SK-N-SH (cell line): ENCODE data around the gene SPAG9. TPM values are rescaled to one million over a fixed set of nuclear protein-coding genes. Genes with fewer than 3 reads are reported as not detected.

ENCODE experiments used
- CTCF ChIA-PET: fragments of 300-600, 350-600 bp; formaldehyde crosslinking; extraction: SDS; loops from one replicate; lab custom pipeline; 2021; lab: Yijun Ruan, JAX
- POLR2A ChIA-PET: fragments of 350-600 bp; sonication (Branson Sonifier 250); formaldehyde crosslinking; extraction: SDS; loops from one replicate; lab custom pipeline; 2020; ENCODE audit warnings: antibody characterized with exemption, inconsistent platforms; lab: Yijun Ruan, JAX
- DNase-seq: peaks from one replicate; pipeline ENCODE4 v3.0.0; 2012
- H2AFZ ChIP-seq: fragments of 200-600 bp; sonication (generic); 2 replicates; pipeline ENCODE4 v1.8.1; 2016; ENCODE audit warnings: antibody characterized with exemption, mild to moderate bottlenecking, low read depth
- H3F3A ChIP-seq: fragments of 200-600 bp; sonication (generic); replicated peaks from 2 replicates; pipeline ENCODE3; 2016; ENCODE audit warnings: antibody characterized with exemption, mild to moderate bottlenecking; ENCODE audit not compliant: insufficient read depth
- H3K27ac ChIP-seq, 2 experiments: fragments of 200-500 bp in 1 of 2; fragments of 200-600 bp in 1 of 2; sonication (Bioruptor generic) in 1 of 2; sonication (generic), shearing (Covaris generic) in 1 of 2; 2 replicates each; pipeline versions ENCODE4 v1.5.1 to v1.6.1; 2014 to 2016; ENCODE audit warnings: low read depth in 2 of 2, inconsistent platforms in 1 of 2, low read length in 1 of 2, mild to moderate bottlenecking in 1 of 2, mixed read lengths in 1 of 2
- H3K27me3 ChIP-seq: fragments of 200-600 bp; sonication (generic), shearing (Covaris generic); 2 replicates; pipeline ENCODE4 v1.6.1; 2016; ENCODE audit warnings: mixed run types; ENCODE audit not compliant: insufficient read depth
- H3K36me3 ChIP-seq, 2 experiments: fragments of 200-500 bp in 1 of 2; fragments of 200-600 bp in 1 of 2; sonication (Bioruptor generic) in 1 of 2; sonication (generic) in 1 of 2; replicated peaks in 1 of 2; 2 replicates each; pipeline versions ENCODE3 to v1.5.1; 2014 to 2016; ENCODE audit warnings: low read length in 1 of 2, mild to moderate bottlenecking in 1 of 2; ENCODE audit not compliant: insufficient read depth in 2 of 2, control insufficient read depth in 1 of 2
- H3K4me1 ChIP-seq, 2 experiments: fragments of 200-500 bp in 1 of 2; fragments of 200-600 bp in 1 of 2; sonication (Bioruptor generic) in 1 of 2; sonication (generic), shearing (Covaris generic) in 1 of 2; 2 replicates each; pipeline versions ENCODE4 v1.5.1 to v1.6.1; 2014 to 2016; ENCODE audit warnings: low read depth in 1 of 2, low read length in 1 of 2, mixed run types in 1 of 2; ENCODE audit not compliant: insufficient read depth in 2 of 2, control insufficient read depth in 1 of 2
- H3K4me2 ChIP-seq: fragments of 200-600 bp; sonication (generic), shearing (Covaris generic); 2 replicates; pipeline ENCODE4 v1.6.1; 2017; ENCODE audit warnings: mixed run types
- H3K4me3 ChIP-seq, 2 experiments: fragments of 200-500 bp in 1 of 2; fragments of 200-600 bp in 1 of 2; sonication (Bioruptor generic) in 1 of 2; sonication (generic), shearing (Covaris generic) in 1 of 2; 2 replicates each; pipeline versions ENCODE4 v1.5.1 to v1.8.1; 2014 to 2016; ENCODE audit warnings: low read depth in 2 of 2, inconsistent platforms in 1 of 2, low read length in 1 of 2, mild to moderate bottlenecking in 1 of 2, mixed read lengths in 1 of 2, moderate library complexity in 1 of 2
- H3K79me2 ChIP-seq: fragments of 200-600 bp; sonication (generic); 2 replicates; pipeline ENCODE4 v1.8.1; 2017; ENCODE audit warnings: mild to moderate bottlenecking; ENCODE audit not compliant: insufficient read depth
- H3K9ac ChIP-seq: fragments of 200-600 bp; sonication (generic); 2 replicates; pipeline ENCODE4 v1.6.1; 2017; ENCODE audit warnings: mixed run types
- H3K9me2 ChIP-seq: fragments of 200-600 bp; sonication (generic); 2 replicates; pipeline ENCODE4 v1.6.1; 2017; ENCODE audit warnings: mixed run types
- H3K9me3 ChIP-seq: fragments of 200-600 bp; sonication (generic); 2 replicates; pipeline ENCODE4 v1.6.1; 2017; ENCODE audit warnings: mixed run types, mild to moderate bottlenecking, moderate library complexity
- H4K20me1 ChIP-seq: fragments of 200-600 bp; sonication (generic); 2 replicates; pipeline ENCODE4 v1.6.1; 2017; ENCODE audit warnings: mild to moderate bottlenecking, mixed run types; ENCODE audit not compliant: insufficient read depth
- ELF1 ChIP-seq: IDR thresholded peaks from 2 replicates; pipeline ENCODE4 v1.4.0; 2012
- EZH2phosphoT487 ChIP-seq: fragments of 200-600 bp; sonication (generic); IDR thresholded peaks from 2 replicates; pipeline ENCODE4 v1.6.1; 2017; ENCODE audit warnings: low read depth, mixed run types, mild to moderate bottlenecking, antibody characterized with exemption, moderate library complexity, borderline replicate concordance
- FOSL2 ChIP-seq: IDR thresholded peaks from 2 replicates; pipeline ENCODE4 v1.4.0; 2012; ENCODE audit warnings: low read depth, mild to moderate bottlenecking, moderate library complexity, borderline replicate concordance
- FOXJ3 ChIP-seq: sonication (generic); formaldehyde crosslinking; IDR thresholded peaks from 2 replicates; pipeline ENCODE4 v1.5.1; 2020; ENCODE audit warnings: mild to moderate bottlenecking, missing genetic modification reagents
- FOXM1 ChIP-seq: IDR thresholded peaks from 2 replicates; pipeline ENCODE4 v1.4.0; 2012; ENCODE audit warnings: low read depth, mild to moderate bottlenecking
- GATA2 ChIP-seq: sonication (generic); formaldehyde crosslinking; IDR thresholded peaks from 2 replicates; pipeline ENCODE4 v1.5.0; 2020; ENCODE audit warnings: mild to moderate bottlenecking, missing genetic modification reagents
- JUND ChIP-seq: IDR thresholded peaks from 2 replicates; pipeline ENCODE4 v1.4.0; 2012
- MEF2A ChIP-seq: IDR thresholded peaks from 2 replicates; pipeline ENCODE4 v1.4.0; 2012; ENCODE audit warnings: low read depth, borderline replicate concordance
- MXI1 ChIP-seq: IDR thresholded peaks from 2 replicates; pipeline ENCODE4 v1.6.1; 2012; ENCODE audit warnings: mild to moderate bottlenecking, low read depth, low read length, improper control_type of control experiment
- NRF1 ChIP-seq: IDR thresholded peaks from 2 replicates; pipeline ENCODE4 v1.6.1; 2012; ENCODE audit warnings: low read depth, mild to moderate bottlenecking, low read length
- POLR2AphosphoS5 ChIP-seq: IDR thresholded peaks from 2 replicates; pipeline ENCODE4 v1.6.1; 2012; ENCODE audit warnings: low read depth, low read length
- RAD21 ChIP-seq: IDR thresholded peaks from 2 replicates; pipeline ENCODE4 v1.6.1; 2012; ENCODE audit warnings: mild to moderate bottlenecking, low read length
- RFX5 ChIP-seq: IDR thresholded peaks from 2 replicates; pipeline ENCODE4 v1.6.1; 2012; ENCODE audit warnings: mild to moderate bottlenecking, improper control_type of control experiment, low read length
- TAF1 ChIP-seq: IDR thresholded peaks from 2 replicates; pipeline ENCODE4 v1.6.1; 2012; ENCODE audit warnings: low read depth, mild to moderate bottlenecking, low read length, moderate library complexity, borderline replicate concordance
- TEAD4 ChIP-seq: IDR thresholded peaks from 2 replicates; pipeline ENCODE4 v1.4.0; 2012; ENCODE audit warnings: mild to moderate bottlenecking, borderline replicate concordance; ENCODE audit not compliant: insufficient read depth
- WGBS: methylation state at CpG from one replicate; pipeline ENCODE4 v1.1.6; 2017; ENCODE audit warnings: low lambda C conversion rate; 5-methylcytosine and 5-hydroxymethylcytosine counted together
- polyA plus RNA-seq, 3 experiments: library from polyadenylated mRNA; depleted of rRNA; stranded (reverse); fragments of >200 nt; gene quantifications; 2 replicates each; pipeline ENCODE4 v1.2.3, GENCODE V29; 2012
- TF ChIP-seq, protein P1 (sequence below): fragments of 200-600 bp; sonication (generic); IDR thresholded peaks from 2 replicates; pipeline ENCODE4 v1.6.1; 2017; ENCODE audit warnings: antibody characterized with exemption, mild to moderate bottlenecking, moderate library complexity
- TF ChIP-seq, protein P2 (sequence below): IDR thresholded peaks from 2 replicates; pipeline ENCODE4 v1.4.0; 2012; ENCODE audit warnings: low read depth

The SPAG9 gene
- polyA plus RNA-seq, 1 of the 3 experiments (the other 2 are of a cell fraction), result 32.1 TPM

DNA sequence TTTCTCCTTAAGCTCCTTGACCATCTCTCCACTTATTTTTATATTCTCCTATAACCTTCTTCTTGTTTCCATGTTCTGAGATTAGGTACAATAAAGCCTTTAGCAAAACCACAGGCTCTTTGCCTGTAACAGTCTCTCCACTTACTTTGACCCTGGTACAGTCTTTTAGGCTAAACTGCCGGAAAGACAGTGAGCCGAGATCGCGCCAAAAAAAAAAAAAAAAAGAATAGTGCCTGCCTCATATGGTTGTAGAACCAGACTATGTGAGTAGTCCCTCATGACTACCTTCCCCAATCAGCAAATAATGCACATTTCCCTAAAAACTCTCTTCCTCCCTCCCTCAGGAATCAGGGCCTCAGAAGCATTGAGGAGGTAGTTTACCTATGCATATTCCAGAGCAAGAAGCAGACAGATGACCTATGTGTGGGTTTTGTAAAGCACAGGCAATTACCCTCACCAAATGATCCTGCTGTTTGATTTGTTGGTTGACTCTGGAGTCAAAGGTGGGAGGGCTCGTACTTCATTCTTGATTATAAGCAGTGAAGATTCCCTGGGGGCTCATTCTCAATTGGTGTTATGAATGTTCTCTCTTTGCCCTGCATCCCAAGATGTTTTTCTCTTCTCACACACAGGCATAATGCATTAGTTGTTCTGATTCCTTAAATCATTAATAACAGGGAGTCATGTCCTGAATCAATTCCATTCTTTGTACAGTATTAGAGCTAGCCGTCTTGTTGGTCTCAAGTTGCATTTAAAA lies 23.8 kb upstream of the SPAG9 start:
- Histone ChIP-seq H3K4me3 (no peak overlapping the region), H3K79me2 (no peaks in the 10 kb centered on the region), H4K20me1 (no peaks in the 10 kb centered on the region), H3K4me2 (no peak overlapping the region), H3K9ac (no peak overlapping the region), H3K4me1 (no peaks in the 10 kb centered on the region; a peak in 1 of 4 replicates), H3K9me3 (no peaks in the 10 kb centered on the region), H2AFZ (no peak overlapping the region), H3F3A (peaks cover 5% of the 10 kb centered on the region), H3K27ac (no peak overlapping the region), H3K27me3 (no peaks in the 10 kb centered on the region), H3K36me3 (no peaks in the 10 kb centered on the region), H3K9me2 (no peaks in the 10 kb centered on the region)
- 82% methylated on average over 6 of the region's 6 CpGs for WGBS
- ChIA-PET CTCF (interaction anchor here (1.0 kb wide), 1 partner anchor 11 kb away, joined by 4 read pairs; no protein-coding TSS in a partner anchor), POLR2A (no interaction called here)
- DNase-seq, result no peak
- TF ChIP-seq TEAD4 (no peak), POLR2AphosphoS5 (no peak), FOXJ3 (CRISPR knock-in tag) (no peak), ELF1 (no peak), NRF1 (no peak), MEF2A (no peak), JUND (no peak), MXI1 (no peak), GATA2 (CRISPR knock-in tag) (no peak), FOXM1 (no peak)
- TF ChIP-seq, protein P1, sequence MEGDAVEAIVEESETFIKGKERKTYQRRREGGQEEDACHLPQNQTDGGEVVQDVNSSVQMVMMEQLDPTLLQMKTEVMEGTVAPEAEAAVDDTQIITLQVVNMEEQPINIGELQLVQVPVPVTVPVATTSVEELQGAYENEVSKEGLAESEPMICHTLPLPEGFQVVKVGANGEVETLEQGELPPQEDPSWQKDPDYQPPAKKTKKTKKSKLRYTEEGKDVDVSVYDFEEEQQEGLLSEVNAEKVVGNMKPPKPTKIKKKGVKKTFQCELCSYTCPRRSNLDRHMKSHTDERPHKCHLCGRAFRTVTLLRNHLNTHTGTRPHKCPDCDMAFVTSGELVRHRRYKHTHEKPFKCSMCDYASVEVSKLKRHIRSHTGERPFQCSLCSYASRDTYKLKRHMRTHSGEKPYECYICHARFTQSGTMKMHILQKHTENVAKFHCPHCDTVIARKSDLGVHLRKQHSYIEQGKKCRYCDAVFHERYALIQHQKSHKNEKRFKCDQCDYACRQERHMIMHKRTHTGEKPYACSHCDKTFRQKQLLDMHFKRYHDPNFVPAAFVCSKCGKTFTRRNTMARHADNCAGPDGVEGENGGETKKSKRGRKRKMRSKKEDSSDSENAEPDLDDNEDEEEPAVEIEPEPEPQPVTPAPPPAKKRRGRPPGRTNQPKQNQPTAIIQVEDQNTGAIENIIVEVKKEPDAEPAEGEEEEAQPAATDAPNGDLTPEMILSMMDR, result no peak

DNA sequence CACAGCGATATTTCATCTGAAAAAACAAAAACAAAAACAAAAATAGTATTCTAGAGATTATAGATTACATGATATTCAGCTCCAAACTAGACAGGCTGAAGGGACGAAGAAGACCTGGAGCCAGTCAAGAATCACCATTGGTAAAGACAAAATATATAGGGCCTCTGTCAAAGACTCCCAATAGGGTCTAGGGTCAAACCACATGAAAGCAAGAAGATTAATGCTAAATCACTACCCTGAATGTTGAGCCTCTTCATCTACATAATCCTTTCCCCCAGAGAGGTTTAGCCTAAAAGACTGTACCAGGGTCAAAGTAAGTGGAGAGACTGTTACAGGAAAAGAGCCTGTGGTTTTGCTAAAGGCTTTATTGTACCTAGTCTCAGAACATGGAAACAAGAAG lies 21.9 kb upstream of the SPAG9 start:
- no peak overlapping the region for H2AFZ ChIP-seq
- no peak overlapping the region for H3K4me2 ChIP-seq
- H3K9me3 ChIP-seq, result no peaks in the 10 kb centered on the region
- H3K27ac ChIP-seq, result no peak overlapping the region
- ChIA-PET POLR2A (no interaction called here), CTCF (interaction anchor here (0.6 to 5.0 kb wide), 4 partner anchors 11 to 360 kb away, joined by 3 to 37 read pairs (median 3); partner anchors contain the start of gene NME1)
- peaks cover 4% of the 10 kb centered on the region for H3F3A ChIP-seq
- no peak overlapping the region for H3K4me3 ChIP-seq
- no peaks in the 10 kb centered on the region for H3K36me3 ChIP-seq
- H4K20me1 ChIP-seq, result no peaks in the 10 kb centered on the region
- no peaks in the 10 kb centered on the region; a peak in 1 of 4 replicates for H3K4me1 ChIP-seq
- 87% methylated on average over 2 of the region's 2 CpGs for WGBS
- DNase-seq, result no peak
- no peaks in the 10 kb centered on the region for H3K9me2 ChIP-seq
- H3K79me2 ChIP-seq, result no peaks in the 10 kb centered on the region
- no peak for TF ChIP-seq RFX5
- TF ChIP-seq FOSL2, result no peak
- TF ChIP-seq NRF1, result no peak
- no peak for TF ChIP-seq RAD21
- TF ChIP-seq, protein P2, sequence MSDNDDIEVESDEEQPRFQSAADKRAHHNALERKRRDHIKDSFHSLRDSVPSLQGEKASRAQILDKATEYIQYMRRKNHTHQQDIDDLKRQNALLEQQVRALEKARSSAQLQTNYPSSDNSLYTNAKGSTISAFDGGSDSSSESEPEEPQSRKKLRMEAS, result no peak
- no peak for TF ChIP-seq JUND
- TF ChIP-seq TAF1, result no peak
- TF ChIP-seq FOXM1, result no peak
- TF ChIP-seq POLR2AphosphoS5, result no peak
- TF ChIP-seq EZH2phosphoT487, result no peak
- TF ChIP-seq, all 33 proteins: peak for 0
- H3K9ac ChIP-seq, result no peak overlapping the region
- H3K27me3 ChIP-seq, result no peaks in the 10 kb centered on the region
